NCI-H345 treated with DMSO at 0.1 percent for 48 hours (cell line): ENCODE data around the gene AKT3.
A peak's percentile ranks its signal among the peaks of the same experiment; 100 is the strongest.
"Not testable (repeated sequence)": the region's sequence is repeated elsewhere in the genome, so short reads cannot be mapped to it uniquely, and the experiment has no call there.

Source experiments
- DNase-seq: peaks from one replicate; lab custom pipeline; 2025; ENCODE audit not compliant: unreplicated experiment; lab: John Stamatoyannopoulos, UW

AKT3 gene

GRCh38 chr1:243706563-243706962 lies 143.5 kb downstream of the AKT3 start:
- no peak for DNase-seq

- DNase-seq = peak; percentile 59
Observed at GRCh38 chr1:243705585-243705984, 144.5 kb downstream of the AKT3 start.

DNA sequence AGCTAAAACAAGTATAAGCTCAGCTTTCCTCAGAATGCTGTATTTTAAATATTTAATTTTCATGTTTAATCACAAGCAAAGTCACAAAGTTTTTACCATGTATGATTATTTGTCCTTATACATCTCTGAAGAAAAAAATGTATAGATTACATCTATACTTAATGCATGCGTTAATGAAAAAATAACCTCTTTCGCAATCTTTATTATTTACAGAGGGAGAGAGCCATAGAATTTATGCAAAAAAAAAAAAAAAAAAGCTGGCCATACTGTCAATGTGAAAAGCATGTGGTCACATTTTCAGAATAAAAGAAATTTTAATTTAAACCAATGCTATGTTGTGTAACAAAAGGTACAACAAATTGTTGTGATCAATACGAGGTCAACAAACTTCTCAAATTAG lies 148.2 kb downstream of the AKT3 start:
- no peak for DNase-seq

GRCh38 chr1:243693800-243694199 lies 156.2 kb downstream of the AKT3 start:
- DNase-seq = no peak

DNA sequence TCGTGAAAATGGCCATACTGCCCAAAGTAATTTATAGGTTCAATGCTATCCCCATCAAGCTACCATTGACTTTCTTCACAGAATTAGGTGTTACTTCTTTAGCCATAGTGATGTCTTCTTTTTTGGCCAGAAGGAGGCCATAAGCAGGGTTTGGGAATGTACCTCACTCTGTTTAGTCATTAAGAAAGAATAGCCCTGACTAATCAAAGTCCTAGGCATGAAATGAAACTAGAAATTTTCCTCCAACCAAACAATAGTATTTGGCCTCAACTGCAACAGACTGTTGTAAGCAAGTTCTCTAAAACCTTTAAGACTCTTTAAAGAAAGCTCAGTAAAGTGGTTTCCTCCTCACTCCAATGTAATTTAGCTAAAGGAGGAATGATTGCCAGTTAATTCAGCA lies 163.9 kb downstream of the AKT3 start:
- DNase-seq = no peak

- no peak for DNase-seq
Observed at GRCh38 chr1:243680860-243681259, 169.2 kb downstream of the AKT3 start.

DNA sequence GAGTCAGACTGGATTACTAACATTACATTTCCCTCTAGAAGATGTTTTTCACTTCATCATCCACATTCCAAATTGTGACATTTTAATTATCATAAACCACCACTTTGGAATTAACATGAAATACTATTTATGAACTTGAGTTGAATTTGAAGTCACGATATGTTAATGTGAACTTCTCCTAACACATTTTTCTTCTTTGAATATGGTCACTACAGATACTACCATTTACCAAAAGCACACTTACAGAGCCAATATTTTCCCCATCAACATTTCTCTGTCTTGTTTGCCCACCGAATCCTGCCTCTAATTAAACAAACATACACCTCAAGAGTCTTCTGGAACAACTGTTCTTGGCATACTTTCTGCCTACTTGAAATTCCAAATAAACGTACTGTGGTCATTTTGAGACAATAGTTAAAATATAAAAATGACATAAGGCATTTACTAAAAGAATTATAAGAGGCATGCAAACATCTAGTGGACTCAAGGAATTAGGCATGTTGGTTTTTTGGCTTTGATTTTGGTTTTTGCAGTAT lies 177.4 kb downstream of the AKT3 start:
- no peak for DNase-seq

DNA sequence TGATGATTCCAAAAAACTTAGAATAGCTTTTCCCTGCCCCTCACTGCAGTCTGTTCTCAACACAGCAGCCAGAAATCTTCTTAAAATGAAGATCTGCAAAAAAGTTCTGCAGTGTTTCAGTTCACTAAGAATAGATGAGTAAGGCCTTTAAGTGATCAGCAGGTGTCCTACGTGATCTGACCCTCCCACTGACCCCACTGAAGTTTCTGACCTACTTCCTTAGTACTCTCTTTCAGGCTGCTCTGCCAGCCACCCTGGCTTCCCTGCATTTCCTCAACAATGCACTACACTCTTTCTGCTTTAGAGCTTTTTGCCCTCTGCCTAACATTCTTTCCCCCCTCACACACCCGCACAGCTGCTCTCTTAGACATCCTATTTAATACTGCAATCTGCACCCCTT lies 182.5 kb downstream of the AKT3 start:
- DNase-seq = no peak

- DNase-seq = no peak
Observed at GRCh38 chr1:243667133-243667532, 182.9 kb downstream of the AKT3 start.

- DNase-seq = no peak
Observed at GRCh38 chr1:243663651-243664050, 186.4 kb downstream of the AKT3 start.

DNA sequence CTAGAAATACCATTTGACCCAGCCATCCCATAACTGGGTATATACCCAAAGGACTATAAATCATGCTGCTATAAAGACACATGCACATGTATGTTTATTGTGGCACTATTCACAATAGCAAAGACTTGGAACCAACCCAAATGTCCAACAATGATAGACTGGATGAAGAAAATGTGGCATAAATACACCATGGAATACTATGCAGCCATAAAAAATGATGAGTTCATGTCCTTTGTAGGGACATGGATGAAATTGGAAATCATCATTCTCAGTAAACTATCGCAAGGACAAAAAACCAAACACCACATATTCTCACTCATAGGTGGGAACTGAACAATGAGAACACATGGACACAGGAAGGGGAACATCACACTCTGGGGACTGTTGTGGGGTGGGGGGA lies 187.9 kb downstream of the AKT3 start:
- DNase-seq = not testable (repeated sequence)

- DNase-seq = no peak
Observed at GRCh38 chr1:243658594-243659105, 191.4 kb downstream of the AKT3 start.

- no peak for DNase-seq
Observed at GRCh38 chr1:243657793-243658192, 192.2 kb downstream of the AKT3 start.

DNA sequence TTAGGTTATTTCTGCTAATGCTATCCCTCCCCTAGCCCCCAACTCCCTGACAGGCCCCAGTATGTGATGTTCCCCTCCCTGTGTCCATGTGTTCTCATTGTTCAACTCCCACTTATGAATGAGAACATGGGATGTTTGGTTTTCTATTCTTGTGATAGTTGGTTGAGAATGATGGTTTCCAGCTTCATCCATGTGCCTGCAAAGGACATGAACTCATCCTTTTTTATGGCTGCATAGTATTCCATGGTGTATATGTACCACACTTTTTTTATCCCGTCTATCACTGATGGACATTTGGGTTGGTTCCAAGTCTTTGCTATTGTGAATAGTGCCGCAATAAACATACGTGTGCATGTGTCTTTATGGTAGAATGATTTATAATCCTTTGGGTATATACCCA lies 200.5 kb downstream of the AKT3 start:
- DNase-seq = not testable (repeated sequence)

DNA sequence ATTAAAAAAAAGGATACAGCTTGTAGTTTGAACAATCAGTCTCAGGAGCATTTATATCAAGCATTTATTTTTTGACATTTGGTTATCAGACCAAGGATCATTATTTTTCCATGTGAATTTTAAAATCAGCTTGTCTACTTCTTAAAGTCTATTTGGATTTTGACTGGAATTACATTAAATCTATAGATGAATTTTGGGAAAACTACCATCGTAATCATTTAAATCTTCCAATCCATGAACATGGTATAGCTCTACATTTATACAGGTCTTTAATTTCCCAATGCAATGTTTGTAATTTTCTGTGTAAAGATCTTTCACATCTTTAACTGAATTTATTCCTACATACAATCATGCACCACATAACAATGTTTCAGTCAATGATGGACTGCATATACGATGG lies 203.2 kb downstream of the AKT3 start:
- DNase-seq = no peak

DNA sequence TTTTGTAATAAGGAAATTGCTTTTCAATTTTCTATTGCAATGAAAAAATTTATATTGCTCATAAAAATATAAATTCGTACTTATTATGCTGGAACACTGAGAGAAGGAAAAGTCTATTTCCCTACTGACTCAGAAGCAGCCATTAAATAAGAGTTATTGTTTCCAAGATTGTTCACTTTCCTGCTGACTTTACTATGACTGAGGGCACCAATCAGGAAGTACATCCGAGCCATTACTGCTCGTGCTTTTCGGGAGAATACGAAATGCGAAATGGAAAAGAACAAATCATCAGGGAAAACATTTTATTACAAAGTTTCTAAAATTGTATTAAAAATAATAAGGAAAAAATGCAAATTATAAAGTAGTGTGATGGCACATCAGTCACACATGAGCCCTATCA lies 204.8 kb downstream of the AKT3 start:
- no peak for DNase-seq

DNA sequence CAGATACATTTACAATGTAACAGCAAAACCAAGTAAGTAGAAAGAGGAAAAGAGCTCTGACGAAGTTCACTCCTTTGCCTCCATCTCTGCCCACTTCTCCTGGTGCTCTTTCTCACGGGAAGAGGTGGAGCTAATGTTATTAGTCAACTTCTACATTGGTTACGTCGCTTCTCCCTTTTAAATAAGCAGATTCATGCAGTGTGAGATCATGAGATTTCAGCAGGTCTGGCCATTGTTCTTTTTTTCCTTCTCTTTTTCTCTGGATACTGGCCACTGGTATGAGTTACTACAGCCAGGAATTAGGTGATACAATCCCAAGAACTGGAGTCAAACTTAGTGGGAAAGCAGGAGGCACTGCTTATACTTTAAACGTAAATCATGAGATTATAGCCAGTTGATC lies 207.1 kb downstream of the AKT3 start:
- no peak for DNase-seq

DNA sequence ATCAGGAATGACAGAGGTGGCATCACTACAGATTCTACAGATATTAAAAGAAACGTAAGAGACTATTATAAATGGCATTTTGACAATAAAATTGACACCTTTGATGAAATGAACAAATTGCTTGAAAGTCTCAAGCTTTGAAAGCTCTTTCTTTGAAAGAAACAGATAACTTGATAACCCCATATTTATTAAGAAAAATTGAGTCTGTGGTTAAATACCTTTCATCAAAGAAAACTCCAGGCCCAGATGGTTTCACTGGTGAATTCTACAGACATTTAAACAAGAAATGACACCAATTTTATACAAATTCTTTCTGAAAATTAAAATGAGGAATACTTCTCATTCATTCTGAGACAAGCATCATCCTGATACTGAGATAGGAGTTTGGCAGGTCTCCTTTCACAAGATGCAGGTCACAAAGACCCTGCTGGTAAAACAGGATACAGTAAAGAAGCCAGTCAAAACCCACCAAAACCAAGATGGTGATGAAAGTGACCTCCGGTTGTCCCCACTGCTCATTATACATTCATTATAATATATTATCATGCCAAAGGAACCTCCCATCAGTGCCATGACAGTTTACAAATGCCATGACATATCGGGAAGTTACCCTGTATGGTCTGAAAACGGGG lies 210.9 kb downstream of the AKT3 start:
- DNase-seq = no peak

GRCh38 chr1:243638186-243638585 lies 211.9 kb downstream of the AKT3 start:
- DNase-seq = no peak

DNA sequence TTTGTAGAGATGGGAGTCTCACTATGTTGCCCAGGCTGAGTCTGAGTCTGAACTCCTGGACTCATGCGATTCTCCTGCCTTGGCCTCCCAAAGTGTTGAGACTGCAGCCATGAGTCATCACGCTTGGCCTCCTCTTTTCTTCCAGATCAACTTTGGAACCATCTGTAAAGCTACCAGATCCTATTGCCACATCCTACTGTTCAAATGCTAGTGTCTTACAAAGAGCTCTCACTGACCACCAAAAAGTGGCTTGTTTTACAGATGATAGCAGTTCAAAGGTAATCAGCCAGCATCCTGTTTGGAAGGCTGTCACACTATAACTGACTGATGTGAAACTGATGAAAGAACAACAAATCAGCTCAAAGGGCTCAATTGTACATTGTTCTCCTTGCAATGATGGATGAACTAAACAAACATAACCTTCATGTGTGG lies 221.6 kb downstream of the AKT3 start:
- no peak for DNase-seq

DNA sequence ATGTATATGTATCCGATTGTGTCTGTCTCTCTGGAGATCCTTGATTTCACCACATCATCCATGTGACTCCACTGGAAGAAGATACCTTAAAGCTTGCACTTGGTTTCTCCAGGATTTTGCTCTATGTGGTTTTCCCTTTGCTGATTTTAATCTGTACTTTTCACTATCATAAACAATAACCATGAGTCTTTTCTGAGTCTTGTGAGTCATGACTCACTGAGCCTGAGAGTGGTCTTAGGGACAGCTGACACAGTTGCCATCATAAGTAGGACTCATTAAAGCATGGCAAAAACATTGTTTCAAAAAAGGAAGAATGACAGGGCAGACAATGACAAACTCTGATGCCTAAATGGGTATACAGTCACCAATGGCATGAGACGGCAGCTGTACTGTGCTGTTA lies 226.2 kb downstream of the AKT3 start:
- no peak for DNase-seq

DNA sequence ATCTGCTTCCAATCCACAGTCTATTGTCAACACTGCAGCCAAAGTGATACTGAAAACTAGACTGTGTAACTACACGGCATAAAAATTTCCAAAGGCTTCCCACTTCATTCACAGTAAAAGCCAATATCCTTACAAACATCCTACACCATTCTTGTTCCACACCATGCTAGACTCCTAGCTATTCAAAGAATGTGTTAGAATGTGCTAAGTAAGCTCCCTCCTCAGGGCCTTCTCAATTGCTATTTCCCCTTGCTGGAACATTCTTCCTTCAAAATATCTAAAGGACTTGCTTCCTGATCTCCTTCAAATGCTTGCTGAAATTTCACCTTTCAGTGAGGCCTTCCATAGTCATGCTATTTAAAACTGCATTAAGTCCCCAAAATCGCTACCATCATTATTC lies 228.1 kb downstream of the AKT3 start:
- DNase-seq = no peak

GRCh38 chr1:243620096-243620495 lies 229.9 kb downstream of the AKT3 start:
- DNase-seq = no peak
